ENCODE data around the gene TMEM163.
"Not testable (repeated sequence)": the region's sequence is repeated elsewhere in the genome, so short reads cannot be mapped to it uniquely, and the experiment has no call there.

TMEM163 gene

DNA sequence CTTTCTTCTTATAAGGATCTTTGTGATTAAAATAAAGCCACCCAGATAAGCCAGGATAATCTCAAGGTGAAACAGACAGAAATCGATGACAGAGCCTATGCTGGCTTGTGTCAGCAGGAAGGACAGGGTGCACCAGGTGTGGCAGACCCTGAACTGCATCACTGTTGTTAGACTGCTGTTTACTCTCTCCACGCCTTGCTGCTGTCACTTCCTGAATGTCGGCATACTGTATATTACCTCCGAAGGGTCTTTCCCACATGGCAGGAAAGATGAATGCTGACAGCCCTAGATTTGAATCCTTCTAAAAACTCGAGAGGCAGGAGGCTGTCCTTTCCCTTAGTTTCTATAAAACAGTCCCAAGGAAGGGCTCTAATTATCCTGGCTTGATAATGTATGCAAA lies 18.9 kb upstream of the TMEM163 start:
- DNase-seq, result no peak
- TF ChIP-seq GATA1 (IDR thresholded peaks at IDR 0.05; ENCODE audit: low read depth, low read length) (no peak), POLR2A (IDR thresholded peaks at IDR 0.05; ENCODE audit: low read length) (no peak)

DNA sequence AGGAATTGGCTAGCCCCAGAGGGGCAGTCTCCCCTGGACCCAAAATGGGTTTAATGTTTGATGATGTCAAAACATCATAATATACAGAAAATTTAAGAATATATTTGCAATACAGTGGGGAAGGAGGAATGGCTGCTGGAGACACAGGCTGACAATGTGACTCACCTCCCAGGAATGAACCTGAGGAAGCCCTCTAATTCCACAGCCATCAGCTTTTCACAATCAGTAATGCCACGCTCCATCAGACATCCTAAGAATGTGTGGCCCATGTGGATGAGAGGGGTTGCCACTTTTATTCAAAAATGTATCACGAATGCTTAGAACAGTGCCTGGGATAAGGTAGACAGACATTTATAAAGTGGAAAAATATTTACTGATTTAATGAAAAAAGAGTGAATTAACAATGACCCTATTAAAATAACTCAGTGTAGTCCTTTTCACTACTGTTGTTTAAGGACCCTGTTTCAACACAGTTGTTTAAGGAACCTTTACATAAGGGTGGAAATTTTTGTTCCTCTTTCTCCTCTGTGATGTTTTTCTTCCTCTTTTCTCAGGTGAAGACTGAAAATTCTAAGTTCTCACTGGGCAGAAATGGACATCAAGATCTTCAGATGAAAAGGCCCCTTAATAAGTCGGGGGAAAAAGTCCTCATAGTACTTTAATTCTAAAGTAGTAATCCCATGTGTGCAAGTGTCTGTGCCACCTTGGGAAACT lies 17.5 kb upstream of the TMEM163 start:
- TF ChIP-seq GATA1 (IDR thresholded peaks at IDR 0.05; ENCODE audit: low read depth, low read length) (no peak), POLR2A (IDR thresholded peaks at IDR 0.05; ENCODE audit: low read length) (no peak)
- DNase-seq, result no peak

DNA sequence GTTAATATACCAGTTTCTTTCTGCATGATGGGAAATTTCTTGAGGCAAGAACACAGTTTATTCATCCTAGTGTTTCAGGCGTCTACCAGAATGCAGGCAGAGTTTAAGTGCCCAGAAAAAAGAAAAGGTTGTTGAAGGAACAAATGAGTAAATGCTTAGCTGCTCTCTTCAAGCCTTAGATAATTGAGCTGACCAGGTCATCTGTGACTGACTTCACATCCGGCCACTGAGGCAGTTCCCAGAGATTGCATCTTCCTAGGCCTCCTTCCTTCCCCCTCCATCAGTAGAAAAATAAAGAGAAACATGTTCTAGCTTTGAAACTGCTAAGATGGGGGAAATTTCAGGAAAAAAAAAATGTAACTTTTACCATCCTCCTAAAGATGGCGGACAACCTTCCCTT lies 9.4 kb upstream of the TMEM163 start:
- TF ChIP-seq POLR2A (IDR thresholded peaks at IDR 0.05; ENCODE audit: low read length) (no peak), GATA1 (IDR thresholded peaks at IDR 0.05; ENCODE audit: low read depth, low read length) (no peak)
- no peak for DNase-seq

DNA sequence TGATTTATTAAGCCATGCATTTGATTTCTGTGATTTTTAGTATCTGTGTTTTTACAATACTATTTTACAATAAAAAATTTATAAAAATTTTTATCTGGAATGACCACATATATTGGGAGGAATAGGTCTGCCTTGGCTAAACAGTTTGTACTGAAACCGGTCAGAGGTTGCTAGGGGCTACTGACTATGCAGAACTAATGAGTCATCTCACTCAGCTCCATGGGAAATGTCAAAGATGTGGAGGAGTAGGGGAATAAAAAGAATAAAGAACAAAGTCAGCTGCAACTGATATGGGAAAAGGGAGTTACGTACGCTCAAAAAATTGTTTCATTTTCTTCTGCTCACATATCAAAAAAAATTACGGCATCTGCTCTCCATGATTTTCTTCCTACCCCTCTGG lies 8.6 kb upstream of the TMEM163 start:
- no peak for DNase-seq
- TF ChIP-seq POLR2A (IDR thresholded peaks at IDR 0.05; ENCODE audit: low read length), result no peak
- TF ChIP-seq GATA1 (IDR thresholded peaks at IDR 0.05; ENCODE audit: low read depth, low read length), result no peak

DNA sequence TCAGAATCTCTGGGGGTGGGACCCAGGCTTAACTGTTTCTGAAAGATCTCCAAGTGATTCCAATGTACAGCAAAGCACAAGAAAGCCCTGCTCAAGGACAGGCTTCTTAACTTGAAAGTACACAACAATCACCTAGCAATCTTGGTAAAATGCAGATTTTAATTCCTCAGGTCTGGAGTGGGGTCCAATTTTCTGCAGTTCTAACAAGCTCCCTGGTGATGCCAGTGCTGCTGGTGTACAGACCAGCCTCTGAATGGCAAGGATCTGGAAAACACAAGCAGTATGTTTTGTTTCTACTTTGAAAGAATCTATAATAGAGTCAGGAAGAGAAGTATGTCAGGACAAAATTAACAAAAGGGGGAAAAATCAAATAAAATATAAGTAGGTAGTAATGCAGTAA lies 7.8 kb upstream of the TMEM163 start:
- no peak for DNase-seq
- TF ChIP-seq GATA1 (IDR thresholded peaks at IDR 0.05; ENCODE audit: low read depth, low read length) (no peak), POLR2A (IDR thresholded peaks at IDR 0.05; ENCODE audit: low read length) (no peak)

DNA sequence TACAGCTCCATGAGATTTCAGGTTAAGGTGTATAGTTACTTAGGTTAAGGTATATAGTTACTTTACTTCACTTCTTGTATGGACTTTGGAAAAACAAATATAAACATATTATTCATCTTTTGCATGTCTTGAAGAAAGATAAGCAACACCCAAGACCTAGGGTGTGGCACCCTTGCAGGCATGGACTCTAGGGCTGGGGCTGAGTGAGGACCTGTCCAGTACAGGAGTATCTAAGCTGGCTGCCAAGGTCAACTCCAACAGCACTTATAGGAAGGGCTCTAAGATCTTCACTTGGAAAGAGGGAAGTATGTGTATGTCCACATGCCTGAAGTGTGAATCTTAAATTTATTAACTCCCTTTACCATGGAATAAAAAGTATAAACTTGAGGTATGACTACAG lies 7.1 kb upstream of the TMEM163 start:
- TF ChIP-seq POLR2A (IDR thresholded peaks at IDR 0.05; ENCODE audit: low read length), result no peak
- no peak for TF ChIP-seq GATA1 (IDR thresholded peaks at IDR 0.05; ENCODE audit: low read depth, low read length)
- no peak for DNase-seq

DNA sequence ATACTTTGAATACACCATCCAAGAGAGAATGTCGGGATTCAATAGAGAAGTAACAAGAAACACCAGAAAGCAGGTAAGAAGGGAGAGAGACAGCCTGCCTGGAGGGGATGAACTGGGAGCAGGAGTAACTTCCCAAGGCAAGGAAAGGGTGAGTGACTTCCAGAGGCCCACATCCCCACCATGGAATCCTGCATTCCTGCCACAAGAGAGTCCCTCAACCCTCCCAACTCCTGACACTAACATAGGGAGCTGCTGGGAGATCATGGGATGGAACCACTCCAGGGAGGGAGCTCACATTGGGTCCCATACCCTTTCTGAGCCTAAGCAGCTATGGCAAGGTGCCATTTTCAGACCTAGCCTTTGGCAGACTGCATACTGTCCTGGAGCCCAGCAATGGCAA lies 5.5 kb upstream of the TMEM163 start:
- no peak for DNase-seq
- TF ChIP-seq POLR2A (IDR thresholded peaks at IDR 0.05; ENCODE audit: low read length), result no peak
- TF ChIP-seq GATA1 (IDR thresholded peaks at IDR 0.05; ENCODE audit: low read depth, low read length), result no peak

DNA sequence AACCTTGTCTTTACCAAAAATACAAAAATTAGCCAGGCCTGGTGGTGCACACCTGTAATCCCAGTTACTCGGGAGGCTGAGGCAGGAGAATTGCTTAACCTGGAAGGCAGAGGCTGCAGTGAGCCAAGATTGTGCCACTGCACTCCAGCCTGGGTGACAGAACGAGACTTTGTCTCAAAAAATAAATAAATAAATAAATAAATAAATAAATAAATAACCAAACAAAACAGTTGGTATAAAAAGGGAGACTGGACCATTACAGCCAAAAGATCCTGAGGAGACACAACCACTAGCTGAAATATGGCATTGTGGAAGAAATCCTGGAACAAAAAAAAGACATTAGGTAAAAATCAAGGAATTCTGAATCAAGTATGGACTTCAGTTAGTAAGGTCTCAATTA lies 4.9 kb upstream of the TMEM163 start:
- not testable (repeated sequence) for DNase-seq

DNA sequence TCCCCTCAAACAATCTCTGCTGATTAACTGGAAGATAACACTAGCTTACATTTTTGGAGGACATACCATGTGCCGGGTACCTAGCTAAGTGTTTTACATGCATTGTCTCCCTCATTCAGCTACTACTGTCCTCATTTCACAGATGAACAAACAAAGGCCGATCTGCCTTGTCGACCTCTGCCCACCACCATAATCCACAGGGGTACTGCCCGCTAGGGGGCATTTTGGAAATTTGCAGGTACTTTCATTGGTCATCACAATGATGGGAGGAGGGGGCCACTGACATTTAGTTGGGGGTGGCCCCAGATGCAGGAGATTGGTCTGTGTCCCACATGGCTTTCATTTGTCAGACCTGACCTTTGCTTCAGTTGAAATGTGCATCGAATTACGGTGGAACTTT lies 3.9 kb upstream of the TMEM163 start:
- DNase-seq, result no peak
- TF ChIP-seq GATA1 (IDR thresholded peaks at IDR 0.05; ENCODE audit: low read depth, low read length) (no peak), POLR2A (IDR thresholded peaks at IDR 0.05; ENCODE audit: low read length) (no peak)

DNA sequence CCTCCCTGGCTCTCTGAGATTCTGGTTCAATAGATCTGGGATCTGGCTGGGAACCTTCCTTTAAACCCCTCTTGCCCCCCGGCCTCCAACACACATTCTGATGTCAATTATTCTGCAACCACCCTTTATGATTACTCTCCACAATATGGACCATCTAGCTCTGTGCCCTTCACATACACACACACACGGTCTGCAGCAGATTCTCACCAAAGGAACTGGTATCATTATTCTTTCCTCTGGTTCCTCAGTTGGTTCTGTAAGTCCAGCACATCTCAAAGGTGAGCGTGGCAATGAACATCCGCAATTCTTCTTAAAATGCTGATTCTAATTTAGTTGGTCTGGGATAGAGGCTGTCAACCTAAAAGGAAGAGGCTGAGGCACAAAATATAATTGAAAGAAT lies 2.8 kb upstream of the TMEM163 start:
- TF ChIP-seq POLR2A (IDR thresholded peaks at IDR 0.05; ENCODE audit: low read length), result no peak
- no peak for TF ChIP-seq GATA1 (IDR thresholded peaks at IDR 0.05; ENCODE audit: low read depth, low read length)
- DNase-seq, result no peak

DNA sequence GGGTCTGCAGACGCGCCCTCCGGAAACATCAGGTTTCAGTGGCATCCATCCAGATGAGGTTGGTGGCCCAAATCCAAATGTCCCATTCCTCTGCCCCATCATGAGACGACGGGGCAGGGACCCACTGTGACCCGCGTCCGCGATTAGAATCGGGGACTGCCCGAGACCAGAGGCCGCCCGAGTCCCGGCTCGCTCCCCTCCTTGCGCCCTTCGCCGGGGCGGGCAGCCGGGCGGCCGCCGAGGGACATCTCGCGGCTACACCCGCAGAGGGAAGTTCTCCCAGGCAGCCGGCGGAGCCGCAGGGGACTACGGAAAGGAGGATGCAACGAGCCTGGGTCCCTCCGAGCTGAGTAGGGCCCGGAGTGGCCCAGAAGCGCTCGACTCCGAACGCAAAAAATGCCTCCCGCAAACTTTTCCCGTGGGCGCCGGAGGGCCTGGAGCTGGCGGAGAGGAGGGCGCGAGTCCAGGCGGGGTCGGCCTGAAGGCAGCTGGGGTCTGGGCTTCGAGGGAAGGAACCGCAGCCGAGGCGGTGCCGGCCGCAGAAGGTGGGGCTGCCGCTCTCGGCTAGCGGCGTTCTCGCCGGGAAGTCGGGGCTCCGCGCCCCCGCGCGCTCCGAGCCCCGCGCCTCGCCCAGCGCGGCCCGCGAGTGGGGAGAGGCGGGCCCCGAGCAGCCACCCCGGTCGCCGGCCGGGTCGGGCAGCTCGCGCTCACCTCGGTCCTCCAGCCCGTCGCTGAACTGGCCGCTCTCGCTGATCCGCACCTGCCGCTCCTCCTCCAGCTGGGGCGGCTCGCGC lies 580 bp downstream of the TMEM163 start:
- DNase-seq, result no peak

DNA sequence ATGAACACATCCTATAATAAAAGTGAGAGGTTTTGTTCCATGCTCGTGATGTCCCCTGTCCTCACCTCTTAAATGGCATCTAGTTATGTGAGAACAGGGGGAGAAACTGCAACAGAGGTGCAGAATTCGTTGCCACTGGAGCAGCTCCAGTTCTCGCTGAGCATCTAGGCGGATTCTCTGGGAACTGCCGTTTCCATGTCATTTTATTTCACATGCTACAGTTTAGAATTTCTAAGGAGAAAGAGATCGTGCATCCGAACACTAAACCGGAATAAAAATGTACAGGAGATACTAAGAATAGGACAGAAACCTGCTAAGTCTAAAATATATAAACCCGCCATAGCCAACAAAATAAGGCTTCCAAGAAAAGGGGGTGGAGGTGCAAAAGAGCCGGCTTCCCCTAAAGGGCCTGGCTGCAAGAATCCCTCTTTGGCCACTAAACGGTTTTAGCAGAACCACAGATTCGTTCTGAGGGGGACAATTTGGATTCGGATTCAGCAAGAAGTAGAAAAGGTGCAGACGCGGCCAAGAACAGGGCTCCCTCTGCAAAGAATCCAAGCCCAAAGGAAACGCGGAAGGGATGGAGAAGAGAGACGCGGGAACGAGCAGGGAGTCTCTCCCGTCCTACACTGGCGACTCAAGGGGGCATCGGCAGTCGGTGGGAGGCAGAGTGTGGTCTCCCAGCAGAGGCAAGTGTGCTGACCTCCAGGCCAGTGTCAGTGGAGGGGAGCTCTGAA lies 1.3 kb downstream of the TMEM163 start:
- DNase-seq, result no peak
- TF ChIP-seq POLR2A (IDR thresholded peaks at IDR 0.05; ENCODE audit: low read length) (no peak), GATA1 (IDR thresholded peaks at IDR 0.05; ENCODE audit: low read depth, low read length) (no peak)

More for the DNA sequence above, 580 bp downstream of the TMEM163 start:
- TF ChIP-seq POLR2A (IDR thresholded peaks at IDR 0.05; ENCODE audit: low read length), result no peak
- no peak for TF ChIP-seq GATA1 (IDR thresholded peaks at IDR 0.05; ENCODE audit: low read depth, low read length)

DNA sequence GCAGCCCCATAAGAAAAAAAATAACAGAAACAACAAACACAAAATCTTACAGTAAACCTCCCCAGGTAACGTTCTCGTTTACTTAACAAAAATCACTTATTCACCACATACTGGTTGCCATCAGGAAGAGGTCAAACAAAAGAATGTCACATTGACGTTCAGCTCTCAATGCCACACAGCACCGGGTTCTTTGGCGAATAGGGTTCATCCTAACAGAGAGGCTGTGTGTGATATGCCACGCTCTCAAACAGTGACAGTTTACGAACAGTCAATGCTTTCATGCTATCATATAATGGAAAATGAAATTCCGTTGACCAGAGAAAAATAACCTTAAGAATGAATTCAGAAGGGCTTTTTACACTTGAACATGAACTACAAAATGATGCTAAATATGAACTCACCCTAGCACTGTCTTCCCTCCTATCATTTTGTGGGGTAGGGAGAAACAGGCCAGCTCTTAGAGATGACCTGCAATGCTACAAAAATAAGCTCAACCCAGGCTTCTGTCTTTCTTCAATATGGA lies 2.0 kb downstream of the TMEM163 start:
- no peak for DNase-seq
- TF ChIP-seq POLR2A (IDR thresholded peaks at IDR 0.05; ENCODE audit: low read length) (no peak), GATA1 (IDR thresholded peaks at IDR 0.05; ENCODE audit: low read depth, low read length) (no peak)

DNA sequence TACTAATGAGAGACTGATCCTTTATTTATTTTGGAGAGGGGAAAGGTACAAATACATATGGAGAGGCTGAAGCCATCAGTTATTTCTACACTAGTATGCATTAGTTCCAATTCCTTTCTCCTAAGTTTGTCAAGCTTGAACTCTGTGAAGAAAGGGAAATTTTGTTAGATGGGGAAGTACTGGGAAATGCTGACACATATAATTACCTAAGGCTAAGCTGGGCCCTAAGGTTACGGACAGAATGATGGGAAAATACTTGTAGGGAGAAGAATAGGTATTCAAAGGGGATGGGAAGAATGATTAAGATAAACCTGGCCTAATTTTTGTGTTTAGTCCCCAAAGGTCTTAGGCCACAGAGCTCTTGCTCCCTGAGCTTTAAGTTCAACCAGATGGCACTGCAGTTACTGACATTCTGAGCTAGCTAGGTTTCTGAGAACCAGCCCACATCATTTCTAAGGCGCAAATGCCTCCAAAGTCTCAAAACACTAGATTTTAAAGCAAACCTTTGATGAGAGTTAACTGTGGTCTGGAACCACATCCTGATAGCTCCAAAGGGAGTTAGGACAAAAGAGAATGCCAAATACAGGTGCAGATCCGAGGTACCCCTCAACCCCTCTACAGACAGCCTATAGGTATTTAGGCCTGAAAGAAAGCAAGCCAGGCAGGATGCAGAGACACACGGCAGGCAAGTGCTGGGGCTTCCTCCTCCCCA lies 2.7 kb downstream of the TMEM163 start:
- TF ChIP-seq GATA1 (IDR thresholded peaks at IDR 0.05; ENCODE audit: low read depth, low read length) (no peak), POLR2A (IDR thresholded peaks at IDR 0.05; ENCODE audit: low read length) (no peak)
- DNase-seq, result no peak
